H9 (cell line): ENCODE measurements around the gene TDRD3. TPM values are rescaled to one million over a fixed set of nuclear protein-coding genes. Genes with fewer than 3 reads are reported as not detected.

ENCODE experiments used
- DNase-seq: peaks from one replicate; pipeline ENCODE4 v3.0.0-alpha.2; 2017
- H2AFZ ChIP-seq: one replicate; pipeline ENCODE4 v1.6.1; 2013; ENCODE audit warnings: mild to moderate bottlenecking, low read length, control low read depth, moderate library complexity
- H2AK5ac ChIP-seq: 2 replicates; pipeline ENCODE4 v1.6.1; 2013; ENCODE audit warnings: low read length, control low read depth, mixed read lengths; ENCODE audit not compliant: insufficient read length
- H2BK120ac ChIP-seq: one replicate; pipeline ENCODE4 v1.6.1; 2013; ENCODE audit warnings: low read depth, mild to moderate bottlenecking, low read length, control low read depth, inconsistent platforms; ENCODE audit not compliant: poor library complexity, severe bottlenecking
- H2BK12ac ChIP-seq: 2 replicates; pipeline ENCODE4 v1.6.1; 2013; ENCODE audit warnings: low read length, control low read depth, mixed read lengths, low read depth; ENCODE audit not compliant: insufficient read length
- H2BK15ac ChIP-seq: 2 replicates; pipeline ENCODE4 v1.6.1; 2013; ENCODE audit warnings: low read depth, low read length, control low read depth
- H2BK20ac ChIP-seq: one replicate; pipeline ENCODE4 v1.6.1; 2013; ENCODE audit warnings: low read depth, mild to moderate bottlenecking, low read length, control low read depth, inconsistent platforms; ENCODE audit not compliant: poor library complexity, severe bottlenecking
- H2BK5ac ChIP-seq: 2 replicates; pipeline ENCODE4 v1.6.1; 2013; ENCODE audit warnings: low read length, control low read depth, mixed read lengths; ENCODE audit not compliant: insufficient read length
- H3K14ac ChIP-seq: 2 replicates; pipeline ENCODE4 v1.6.1; 2013; ENCODE audit warnings: low read length, control low read depth; ENCODE audit not compliant: insufficient read depth
- H3K18ac ChIP-seq: 2 replicates; pipeline ENCODE4 v1.6.1; 2013; ENCODE audit warnings: low read depth, mild to moderate bottlenecking, mixed read lengths, low read length, control low read depth; ENCODE audit not compliant: insufficient read length
- H3K23ac ChIP-seq: 2 replicates; pipeline ENCODE4 v1.6.1; 2013; ENCODE audit warnings: low read length, control low read depth, mixed read lengths, low read depth; ENCODE audit not compliant: insufficient read length
- H3K23me2 ChIP-seq: 2 replicates; pipeline ENCODE4 v1.6.1; 2013; ENCODE audit warnings: low read depth, mild to moderate bottlenecking, mixed read lengths, low read length, control low read depth; ENCODE audit not compliant: insufficient read length, poor library complexity, severe bottlenecking
- H3K27ac ChIP-seq: 2 replicates; pipeline ENCODE4 v1.5.1; 2013; ENCODE audit warnings: low read length, control low read depth, mixed read lengths, low read depth; ENCODE audit not compliant: insufficient read length
- H3K27me3 ChIP-seq: 2 replicates; pipeline ENCODE4 v1.6.1; 2013; ENCODE audit warnings: low read length, control low read depth, inconsistent platforms; ENCODE audit not compliant: insufficient read depth
- H3K4ac ChIP-seq: 2 replicates; pipeline ENCODE4 v1.6.1; 2013; ENCODE audit warnings: low read depth, mild to moderate bottlenecking, control low read depth, inconsistent platforms, low read length, moderate library complexity
- H3K4me1 ChIP-seq: 2 replicates; pipeline ENCODE4 v1.6.1; 2013; ENCODE audit warnings: low read length, control low read depth, inconsistent platforms; ENCODE audit not compliant: insufficient read depth
- H3K4me2 ChIP-seq: 2 replicates; pipeline ENCODE4 v1.6.1; 2013; ENCODE audit warnings: low read length, control low read depth, mixed read lengths; ENCODE audit not compliant: insufficient read length, insufficient read depth
- H3K56ac ChIP-seq: 2 replicates; pipeline ENCODE4 v1.6.1; 2013; ENCODE audit warnings: low read depth, mild to moderate bottlenecking, mixed read lengths, low read length, control low read depth; ENCODE audit not compliant: insufficient read length
- H3K79me1 ChIP-seq: 2 replicates; pipeline ENCODE4 v1.6.1; 2013; ENCODE audit warnings: low read depth, mild to moderate bottlenecking, moderate library complexity, low read length, control low read depth, inconsistent platforms; ENCODE audit not compliant: insufficient read depth, poor library complexity, severe bottlenecking
- H3K79me2 ChIP-seq: 2 replicates; pipeline ENCODE4 v1.6.1; 2013; ENCODE audit warnings: low read length, control low read depth, inconsistent platforms; ENCODE audit not compliant: insufficient read depth
- H3K9ac ChIP-seq: 2 replicates; pipeline ENCODE4 v1.6.1; 2013; ENCODE audit warnings: low read length, control low read depth, mixed read lengths; ENCODE audit not compliant: insufficient read length; ENCODE audit errors: extremely low read depth
- H3K9me3 ChIP-seq: one replicate; pipeline ENCODE4 v1.6.1; 2013; ENCODE audit warnings: low read depth, low read length, inconsistent platforms; ENCODE audit not compliant: control insufficient read depth
- H3T11ph ChIP-seq: one replicate; pipeline ENCODE4 v1.6.1; 2013; ENCODE audit warnings: mild to moderate bottlenecking, low read length, control low read depth, inconsistent platforms
- H4K20me1 ChIP-seq: one replicate; pipeline ENCODE4 v1.6.1; 2013; ENCODE audit not compliant: control insufficient read depth, insufficient read length, insufficient read depth
- H4K5ac ChIP-seq: 2 replicates; pipeline ENCODE4 v1.6.1; 2013; ENCODE audit warnings: low read depth, mild to moderate bottlenecking, mixed read lengths, low read length, control low read depth; ENCODE audit not compliant: insufficient read length
- H4K8ac ChIP-seq: replicated peaks from 2 replicates; pipeline ENCODE4 v1.6.1; 2013; ENCODE audit warnings: low read length, control low read depth, mixed read lengths, low read depth; ENCODE audit not compliant: insufficient read length
- H4K91ac ChIP-seq: 2 replicates; pipeline ENCODE4 v1.6.1; 2013; ENCODE audit warnings: low read depth, mild to moderate bottlenecking, moderate library complexity, mixed read lengths, low read length, control low read depth; ENCODE audit not compliant: insufficient read length
- H3K27ac Mint-ChIP-seq, 3 experiments: 2 replicates in 2 of 3; 3 replicates in 1 of 3; pipeline ENCODE4 v1.8.0; 2020 to 2021; ENCODE audit warnings: mixed read lengths in 3 of 3, mild to moderate bottlenecking in 1 of 3, moderate library complexity in 1 of 3
- H3K27me3 Mint-ChIP-seq: 2 replicates; pipeline ENCODE4 v1.8.0; 2021; ENCODE audit warnings: low read depth, mild to moderate bottlenecking, moderate library complexity, mixed read lengths
- H3K36me3 Mint-ChIP-seq, 3 experiments: 2 replicates in 2 of 3; 3 replicates in 1 of 3; pipeline ENCODE4 v1.8.0; 2020 to 2021; ENCODE audit warnings: low read depth in 3 of 3, mixed read lengths in 3 of 3; ENCODE audit not compliant: insufficient read depth in 1 of 3
- H3K4me1 Mint-ChIP-seq, 2 experiments: 2 replicates each; pipeline ENCODE4 v1.8.0; 2020; ENCODE audit warnings: mixed read lengths in 2 of 2
- H3K4me3 Mint-ChIP-seq, 2 experiments: 2 replicates in 1 of 2; 3 replicates in 1 of 2; pipeline ENCODE4 v1.8.0; 2020 to 2021; ENCODE audit warnings: mild to moderate bottlenecking in 2 of 2, mixed read lengths in 2 of 2, moderate library complexity in 1 of 2
- H3K9me3 Mint-ChIP-seq, 2 experiments: 2 replicates in 1 of 2; 3 replicates in 1 of 2; pipeline ENCODE4 v1.8.0; 2020; ENCODE audit warnings: mild to moderate bottlenecking in 2 of 2, mixed read lengths in 2 of 2, moderate library complexity in 1 of 2
- total RNA-seq: library from RNA; stranded (reverse); gene quantifications from 2 replicates; pipeline ENCODE4 v1.2.1, GENCODE V29; 2021
- TF ChIP-seq, protein P1 (sequence below): fragments of 200-600 bp; sonication (generic); conservative IDR thresholded peaks from 3 replicates; pipeline ENCODE4 v1.8.0; 2021; ENCODE audit warnings: antibody characterized with exemption, mild to moderate bottlenecking

TDRD3 gene
- total RNA-seq, 1 experiment from 2014 or later: 16.1 TPM

DNA sequence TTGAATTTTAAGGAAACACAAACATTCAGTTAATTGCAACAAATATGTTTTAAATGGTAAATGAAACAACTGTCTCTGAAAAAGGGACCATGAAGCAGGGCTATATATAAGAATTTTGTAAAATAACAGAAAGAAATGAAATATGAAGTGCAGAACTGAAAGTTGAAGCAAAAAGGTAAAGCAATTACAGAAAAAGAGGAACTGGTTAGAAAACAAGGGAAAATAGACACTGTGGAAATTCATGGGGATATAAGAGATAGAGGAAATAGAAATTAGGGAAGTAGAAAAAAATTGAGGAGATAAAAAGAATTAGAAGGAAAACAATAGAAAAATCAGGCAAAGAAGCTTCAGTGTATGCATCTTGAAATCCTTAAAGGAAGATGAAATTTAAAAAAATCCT lies 40.0 kb upstream of the TDRD3 start:
- H3K4me2 ChIP-seq: no peak overlapping the region
- no peak overlapping the region for H3K18ac ChIP-seq
- no peak overlapping the region for H3K23ac ChIP-seq
- no peak overlapping the region for H3K27ac ChIP-seq
- TF ChIP-seq, protein P1, sequence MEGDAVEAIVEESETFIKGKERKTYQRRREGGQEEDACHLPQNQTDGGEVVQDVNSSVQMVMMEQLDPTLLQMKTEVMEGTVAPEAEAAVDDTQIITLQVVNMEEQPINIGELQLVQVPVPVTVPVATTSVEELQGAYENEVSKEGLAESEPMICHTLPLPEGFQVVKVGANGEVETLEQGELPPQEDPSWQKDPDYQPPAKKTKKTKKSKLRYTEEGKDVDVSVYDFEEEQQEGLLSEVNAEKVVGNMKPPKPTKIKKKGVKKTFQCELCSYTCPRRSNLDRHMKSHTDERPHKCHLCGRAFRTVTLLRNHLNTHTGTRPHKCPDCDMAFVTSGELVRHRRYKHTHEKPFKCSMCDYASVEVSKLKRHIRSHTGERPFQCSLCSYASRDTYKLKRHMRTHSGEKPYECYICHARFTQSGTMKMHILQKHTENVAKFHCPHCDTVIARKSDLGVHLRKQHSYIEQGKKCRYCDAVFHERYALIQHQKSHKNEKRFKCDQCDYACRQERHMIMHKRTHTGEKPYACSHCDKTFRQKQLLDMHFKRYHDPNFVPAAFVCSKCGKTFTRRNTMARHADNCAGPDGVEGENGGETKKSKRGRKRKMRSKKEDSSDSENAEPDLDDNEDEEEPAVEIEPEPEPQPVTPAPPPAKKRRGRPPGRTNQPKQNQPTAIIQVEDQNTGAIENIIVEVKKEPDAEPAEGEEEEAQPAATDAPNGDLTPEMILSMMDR: no peak
- no peak overlapping the region for H3T11ph ChIP-seq
- no peak overlapping the region for H2BK120ac ChIP-seq
- no peak overlapping the region for H4K5ac ChIP-seq
- H3K27me3 ChIP-seq: no peaks in the 10 kb centered on the region
- no peaks in the 10 kb centered on the region for H4K20me1 ChIP-seq
- H2AK5ac ChIP-seq: no peak overlapping the region
- Mint-ChIP-seq H3K27me3 (no peaks in the 10 kb centered on the region; the same call in 1 of the 2 replicates), H3K4me3 (no peak overlapping the region), H3K36me3 (peaks cover 0 to 7% (median 2%) of the 10 kb centered on the region in 3 experiments; a peak in 3 of 7 replicates), H3K27ac (no peak overlapping the region), H3K4me1 (peaks cover 0 to 3% of the 10 kb centered on the region in 2 experiments; a peak in 1 of 4 replicates), H3K9me3 (peaks cover 6 to 7% of the 10 kb centered on the region in 2 experiments; a peak in 3 of 5 replicates)
- no peaks in the 10 kb centered on the region for H3K9me3 ChIP-seq
- no peak overlapping the region for H2BK15ac ChIP-seq
- H2AFZ ChIP-seq: no peak overlapping the region
- H3K23me2 ChIP-seq: no peaks in the 10 kb centered on the region
- H3K56ac ChIP-seq: no peak overlapping the region
- H3K9ac ChIP-seq: no peak overlapping the region
- no peak overlapping the region for H2BK20ac ChIP-seq
- no peak for DNase-seq
- no peaks in the 10 kb centered on the region for H3K4me1 ChIP-seq
- no peak overlapping the region for H4K8ac ChIP-seq
- H2BK12ac ChIP-seq: no peak overlapping the region
- H3K79me2 ChIP-seq: no peaks in the 10 kb centered on the region
- H4K91ac ChIP-seq: no peak overlapping the region
- H2BK5ac ChIP-seq: no peak overlapping the region
- H3K4ac ChIP-seq: no peak overlapping the region
- no peak overlapping the region for H3K14ac ChIP-seq
- H3K79me1 ChIP-seq: no peaks in the 10 kb centered on the region
